ENCODE measurements around the gene TPSG1. TPM values are rescaled to one million over a fixed set of nuclear protein-coding genes. Genes with fewer than 3 reads are reported as not detected.
A peak's percentile ranks its signal among the peaks of the same experiment; 100 is the strongest.

The TPSG1 gene
- total and polyA plus RNA-seq, 7 donors: 1.4 to 73.9 (median 40.7) TPM; not detected in 3

DNA sequence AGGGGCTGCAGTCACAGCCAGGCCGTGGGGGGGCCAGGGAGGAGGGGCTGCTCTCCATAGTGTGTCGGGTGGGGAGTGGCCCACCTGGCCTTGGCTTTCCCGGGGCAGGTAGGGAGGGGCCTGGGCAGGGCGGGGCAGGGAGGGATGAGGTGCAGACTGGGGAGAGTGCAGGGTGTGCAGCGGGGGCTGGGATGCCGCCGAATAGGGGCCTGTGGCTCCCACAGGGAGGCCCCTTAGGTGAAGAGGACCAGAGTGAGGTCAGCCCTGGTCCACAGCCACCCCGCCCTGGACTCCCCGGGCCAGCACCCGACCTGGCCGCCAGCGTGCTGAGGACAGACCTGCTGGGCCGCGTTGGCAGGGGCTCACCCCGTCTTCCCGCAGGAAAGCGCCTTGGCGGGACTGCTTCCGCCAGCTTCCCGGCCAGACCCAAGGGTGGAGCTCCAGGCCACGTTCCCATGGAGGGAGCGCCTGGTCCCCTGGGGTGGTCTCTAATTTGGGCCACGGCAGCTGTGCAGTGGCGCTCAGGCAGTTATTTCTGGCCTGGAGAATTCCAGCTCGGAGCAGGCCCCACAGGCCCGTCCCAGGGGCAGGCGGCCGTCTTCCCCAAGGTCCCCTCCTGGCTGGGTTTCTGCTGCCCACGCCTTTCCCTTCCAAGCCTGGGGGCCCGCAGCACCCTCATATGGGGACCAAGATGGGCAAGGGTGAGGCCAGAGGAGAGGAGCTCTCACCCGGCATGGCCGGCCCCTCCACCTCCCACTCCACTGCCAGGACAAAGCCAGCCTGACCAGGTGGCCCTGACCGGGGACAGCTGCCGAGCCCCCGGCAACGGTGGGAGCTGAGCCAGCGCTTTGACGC is 44.3 kb downstream of the TPSG1 start:
- DNase-seq: no peak
- TF ChIP-seq POLR2AphosphoS5 (IDR thresholded peaks at IDR 0.05) (peak in 1 of 4 donors; percentile 32), POLR2A (IDR thresholded peaks at IDR 0.05) (no peak)
- Histone ChIP-seq H3K27ac (peak overlapping the region; percentile 89 to 98 (median 96)), H3K27me3 (no peaks in the 10 kb centered on the region), H3K4me1 (peaks cover 0 to 96% (median 95%) of the 10 kb centered on the region in 4 donors), H3K4me3 (no peak overlapping the region), H3K9me3 (no peaks in the 10 kb centered on the region), H3K36me3 (peaks cover 0 to 3% (median 0%) of the 10 kb centered on the region in 4 donors)
- intact Hi-C loops (cut with DNase I): no loop called here
- 27 to 56% methylated on average over 38 of the region's 38 CpGs for WGBS, 2 donors

DNA sequence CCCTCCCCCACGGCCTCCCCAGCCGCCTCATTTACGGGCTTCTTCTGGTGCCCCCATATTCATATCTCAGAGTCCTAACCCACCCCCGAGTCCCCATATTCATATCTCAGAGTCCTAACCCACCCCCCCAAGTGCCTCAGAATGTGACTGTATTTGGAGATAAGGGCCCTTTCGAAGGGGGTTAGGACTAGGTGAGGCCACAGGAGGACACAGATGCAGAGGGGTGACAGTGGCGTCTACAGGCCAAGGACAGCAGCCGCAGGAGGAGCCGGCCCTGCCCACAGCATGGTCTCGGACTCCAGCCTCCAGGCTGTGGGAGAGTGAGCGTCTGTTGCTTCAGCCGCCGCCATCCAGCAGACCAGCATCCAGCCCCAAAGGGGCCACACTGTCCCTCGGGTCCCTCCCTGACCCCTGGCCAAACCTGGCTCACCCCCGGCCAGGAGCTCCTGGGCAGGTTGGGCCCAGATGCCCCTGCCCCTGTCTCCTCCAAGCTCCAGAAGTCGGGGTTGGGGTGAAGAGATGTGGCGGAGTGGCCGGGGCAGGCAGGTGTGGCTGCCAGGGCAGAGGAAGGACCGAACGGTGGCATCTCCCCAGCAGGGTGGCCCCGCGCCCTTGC is 46.7 kb downstream of the TPSG1 start:
- peak in 2 of 4 donors; percentile 15 to 20 for TF ChIP-seq POLR2AphosphoS5 (IDR thresholded peaks at IDR 0.05)
- TF ChIP-seq CTCF (IDR thresholded peaks at IDR 0.05): no peak
- TF ChIP-seq POLR2A (IDR thresholded peaks at IDR 0.05): no peak
- no peak for TF ChIP-seq EP300 (IDR thresholded peaks at IDR 0.05)
- intact Hi-C loops (cut with DNase I): no loop called here
- peaks cover 0 to 3% (median 0%) of the 10 kb centered on the region in 4 donors for H3K36me3 ChIP-seq
- no peak overlapping the region for H3K4me3 ChIP-seq
- no peaks in the 10 kb centered on the region for H3K9me3 ChIP-seq
- DNase-seq: no peak
- no peaks in the 10 kb centered on the region for H3K27me3 ChIP-seq
- peak overlapping the region; percentile 89 to 98 (median 96) for H3K27ac ChIP-seq
- peaks cover 0 to 100% (median 99%) of the 10 kb centered on the region in 4 donors for H3K4me1 ChIP-seq
- 71 to 83% methylated on average over 21 of the region's 21 CpGs for WGBS, 2 donors

DNA sequence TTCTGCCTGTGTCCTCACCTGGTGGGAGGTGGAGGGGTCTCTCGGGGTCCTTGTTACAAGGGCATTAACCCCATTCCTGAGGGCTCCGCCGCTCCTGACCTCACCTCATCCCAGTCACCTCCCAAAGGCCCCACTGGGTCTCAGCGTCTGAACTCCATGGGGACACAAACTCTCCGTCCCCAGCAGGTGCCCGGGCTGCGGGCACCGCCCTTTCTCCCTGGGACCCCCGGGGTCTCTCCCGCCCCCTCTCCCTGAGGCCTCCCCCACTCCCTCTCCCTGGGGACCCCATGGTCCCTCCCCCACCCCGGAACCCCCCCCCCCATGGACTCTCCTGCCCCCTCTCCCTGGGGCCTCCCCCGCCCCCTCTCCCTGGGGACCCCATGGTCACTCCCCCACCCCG is 47.3 kb downstream of the TPSG1 start:
- peaks cover 0 to 100% (median 99%) of the 10 kb centered on the region in 4 donors for H3K4me1 ChIP-seq
- no peak for DNase-seq
- WGBS, 2 donors: 72 to 86% methylated on average over 13 of the region's 13 CpGs
- H3K27me3 ChIP-seq: no peaks in the 10 kb centered on the region
- TF ChIP-seq POLR2AphosphoS5 (IDR thresholded peaks at IDR 0.05) (no peak), POLR2A (IDR thresholded peaks at IDR 0.05) (no peak), EP300 (IDR thresholded peaks at IDR 0.05) (no peak)
- H3K36me3 ChIP-seq: peaks cover 0 to 3% (median 0%) of the 10 kb centered on the region in 4 donors
- H3K27ac ChIP-seq: peak overlapping the region; percentile 89 to 98 (median 96)
- H3K4me3 ChIP-seq: no peak overlapping the region
- no peaks in the 10 kb centered on the region for H3K9me3 ChIP-seq
- intact Hi-C loops (cut with DNase I): no loop called here

DNA sequence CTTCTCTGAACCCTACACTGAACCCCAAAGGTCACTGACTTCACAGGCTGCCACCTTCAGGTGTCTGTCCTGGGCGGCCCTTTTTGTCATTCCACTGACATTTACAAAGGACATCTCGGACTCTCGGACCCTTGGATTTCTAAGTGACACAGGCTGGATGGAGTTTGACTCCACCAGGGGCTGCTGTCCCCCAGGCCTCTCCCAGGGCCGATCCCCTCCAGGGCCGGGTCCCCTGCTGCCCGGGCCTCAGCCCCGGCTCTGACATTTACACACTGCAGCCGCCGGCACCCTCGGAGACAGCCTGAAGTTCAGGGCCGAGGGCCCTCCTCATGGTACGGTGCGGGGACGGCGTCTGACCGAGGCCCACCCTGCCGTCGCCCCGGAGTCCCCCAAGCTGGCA is 48.0 kb downstream of the TPSG1 start:
- peak overlapping the region; percentile 88 to 98 (median 96) for H3K27ac ChIP-seq
- 75 to 83% methylated on average over 19 of the region's 19 CpGs for WGBS, 2 donors

DNA sequence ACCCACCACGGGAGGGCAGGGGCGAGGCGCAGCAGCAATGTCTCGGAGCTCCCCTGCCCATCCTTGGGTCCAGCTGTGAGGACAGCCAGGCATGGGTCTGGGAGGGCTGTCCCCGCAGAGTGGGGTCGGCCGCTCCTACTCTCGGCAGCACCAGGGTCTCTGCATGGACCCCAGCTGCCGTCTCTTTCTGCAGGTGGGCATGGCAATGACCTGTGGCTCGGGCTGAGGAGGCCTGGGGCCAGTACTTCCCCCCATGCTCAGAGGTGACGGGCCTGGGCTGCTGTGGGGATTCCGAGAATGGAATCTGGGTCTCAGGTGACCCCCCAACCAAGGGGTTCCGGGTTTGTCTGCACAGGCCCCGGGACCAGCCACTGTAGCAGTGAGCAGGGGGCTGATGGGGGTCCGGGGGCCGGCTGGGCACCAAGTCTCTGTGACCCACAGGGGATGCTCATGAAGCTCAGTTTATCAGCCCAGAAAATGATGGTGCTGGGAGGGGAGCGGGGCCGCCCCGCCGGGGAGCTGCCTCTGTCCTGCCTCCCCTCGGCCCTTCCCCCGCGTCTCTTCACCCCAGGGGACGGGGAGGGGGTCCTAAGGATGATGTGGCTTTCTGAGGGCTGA is 48.7 kb downstream of the TPSG1 start:
- Histone ChIP-seq H3K36me3 (peaks cover 0 to 3% (median 0%) of the 10 kb centered on the region in 4 donors), H3K9me3 (no peaks in the 10 kb centered on the region), H3K4me1 (peaks cover 0 to 100% (median 98%) of the 10 kb centered on the region in 4 donors), H3K27me3 (no peaks in the 10 kb centered on the region), H3K4me3 (no peak overlapping the region), H3K27ac (peak overlapping the region; percentile 88 to 98 (median 96))
- WGBS, 2 donors: 77 to 88% methylated on average over 24 of the region's 24 CpGs
- DNase-seq: no peak
- intact Hi-C loops (cut with DNase I): no loop called here
- TF ChIP-seq POLR2A (IDR thresholded peaks at IDR 0.05) (no peak), POLR2AphosphoS5 (IDR thresholded peaks at IDR 0.05) (no peak), EP300 (IDR thresholded peaks at IDR 0.05) (no peak), CTCF (IDR thresholded peaks at IDR 0.05) (no peak)

More for the DNA sequence above, 48.0 kb downstream of the TPSG1 start:
- Histone ChIP-seq H3K27me3 (no peaks in the 10 kb centered on the region), H3K9me3 (no peaks in the 10 kb centered on the region), H3K36me3 (peaks cover 0 to 3% (median 0%) of the 10 kb centered on the region in 4 donors), H3K4me3 (no peak overlapping the region), H3K4me1 (peaks cover 0 to 100% (median 98%) of the 10 kb centered on the region in 4 donors)
- TF ChIP-seq CTCF (IDR thresholded peaks at IDR 0.05): no peak
- no peak for DNase-seq
- intact Hi-C loops (cut with DNase I): no loop called here
